ENCODE data around the gene COMMD9.

The COMMD9 gene

GRCh38 chr11:36282926-36283325 lies 6.3 kb downstream of the COMMD9 start:
- ATAC-seq (replicated peaks; ENCODE audit: extremely low read depth, poor library complexity, severe bottlenecking) (no peak), DNase-seq (ENCODE audit: low spot score in 2 of 2) (no peak)
- Mint-ChIP-seq H3K4me3 (no peak overlapping the region), H3K9me3 (peaks cover 6% of the 10 kb centered on the region), H3K36me3 (ENCODE audit: insufficient read depth) (peaks cover 10% of the 10 kb centered on the region), H3K4me1 (peaks cover 51% of the 10 kb centered on the region), H3K27ac (ENCODE audit: low read depth) (no peak overlapping the region), H3K27me3 (no peaks in the 10 kb centered on the region)

GRCh38 chr11:36281850-36282249 lies 7.4 kb downstream of the COMMD9 start:
- H3K4me1 Mint-ChIP-seq: peaks cover 44% of the 10 kb centered on the region
- ATAC-seq (replicated peaks; ENCODE audit: extremely low read depth, poor library complexity, severe bottlenecking) (no peak), DNase-seq (ENCODE audit: low spot score in 2 of 2) (no peak)
- peaks cover 6% of the 10 kb centered on the region for H3K9me3 Mint-ChIP-seq
- H3K4me3 Mint-ChIP-seq: no peak overlapping the region
- H3K27ac Mint-ChIP-seq (ENCODE audit: low read depth): no peak overlapping the region
- H3K36me3 Mint-ChIP-seq (ENCODE audit: insufficient read depth): peaks cover 18% of the 10 kb centered on the region
- no peaks in the 10 kb centered on the region for H3K27me3 Mint-ChIP-seq

GRCh38 chr11:36280531-36280930 lies 8.7 kb downstream of the COMMD9 start:
- Mint-ChIP-seq H3K27ac (ENCODE audit: low read depth) (no peak overlapping the region), H3K36me3 (ENCODE audit: insufficient read depth) (peaks cover 25% of the 10 kb centered on the region), H3K4me1 (peaks cover 39% of the 10 kb centered on the region), H3K4me3 (no peak overlapping the region), H3K27me3 (no peaks in the 10 kb centered on the region), H3K9me3 (peaks cover 6% of the 10 kb centered on the region)
- ATAC-seq (replicated peaks; ENCODE audit: extremely low read depth, poor library complexity, severe bottlenecking) (no peak), DNase-seq (ENCODE audit: low spot score in 2 of 2) (no peak)

DNA sequence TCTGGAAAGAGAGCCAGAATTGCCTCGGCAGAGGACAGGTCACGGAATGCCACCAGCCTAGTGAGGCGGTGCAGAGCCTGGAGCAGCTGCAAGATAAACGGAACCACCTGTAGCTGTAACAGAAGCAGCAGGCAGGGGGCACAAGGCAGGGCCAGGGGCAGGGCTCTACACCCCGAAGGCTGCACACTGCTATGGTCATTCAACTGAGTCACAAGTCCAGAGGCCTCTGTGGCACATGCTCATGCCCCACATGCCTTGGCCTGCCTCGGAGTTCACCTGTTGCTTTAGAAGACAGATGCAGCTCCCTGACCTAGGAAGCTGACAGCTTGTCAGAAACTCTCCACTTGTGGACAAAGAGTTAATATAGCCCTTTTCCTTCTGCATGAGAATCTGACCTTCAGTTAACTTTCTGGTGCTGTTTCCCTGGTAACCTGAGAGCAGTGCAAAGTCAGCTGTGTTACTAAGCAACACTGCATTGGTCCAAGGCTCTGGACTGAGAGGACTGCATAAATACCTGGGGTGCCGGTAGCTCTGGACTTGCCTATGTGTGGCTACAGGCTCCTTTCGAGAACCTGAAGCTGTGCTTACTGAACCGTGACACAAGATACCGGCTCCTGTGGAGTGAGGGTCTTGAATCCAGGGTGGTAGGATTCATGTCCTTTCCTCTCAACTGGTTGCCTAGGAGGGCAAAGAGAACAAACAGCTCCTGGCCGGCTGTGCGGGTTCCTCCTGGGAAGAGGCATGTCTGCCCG lies 10.5 kb downstream of the COMMD9 start:
- DNase-seq (ENCODE audit: low spot score in 2 of 2) (no peak), ATAC-seq (replicated peaks; ENCODE audit: extremely low read depth, poor library complexity, severe bottlenecking) (no peak)
- Mint-ChIP-seq H3K36me3 (ENCODE audit: insufficient read depth) (peaks cover 37% of the 10 kb centered on the region), H3K27ac (ENCODE audit: low read depth) (no peak overlapping the region), H3K9me3 (peaks cover 6% of the 10 kb centered on the region), H3K27me3 (no peaks in the 10 kb centered on the region), H3K4me3 (no peak overlapping the region), H3K4me1 (peaks cover 22% of the 10 kb centered on the region)

- no peak for ATAC-seq (replicated peaks; ENCODE audit: extremely low read depth, poor library complexity, severe bottlenecking)
- Mint-ChIP-seq H3K4me3 (no peak overlapping the region), H3K9me3 (no peaks in the 10 kb centered on the region), H3K4me1 (no peaks in the 10 kb centered on the region), H3K36me3 (ENCODE audit: insufficient read depth) (peaks cover 41% of the 10 kb centered on the region), H3K27ac (ENCODE audit: low read depth) (no peak overlapping the region), H3K27me3 (no peaks in the 10 kb centered on the region)
- DNase-seq (ENCODE audit: low spot score in 2 of 2): no peak
These were observed 14.8 kb downstream of the COMMD9 start for GRCh38 chr11:36274414-36274813.

DNA sequence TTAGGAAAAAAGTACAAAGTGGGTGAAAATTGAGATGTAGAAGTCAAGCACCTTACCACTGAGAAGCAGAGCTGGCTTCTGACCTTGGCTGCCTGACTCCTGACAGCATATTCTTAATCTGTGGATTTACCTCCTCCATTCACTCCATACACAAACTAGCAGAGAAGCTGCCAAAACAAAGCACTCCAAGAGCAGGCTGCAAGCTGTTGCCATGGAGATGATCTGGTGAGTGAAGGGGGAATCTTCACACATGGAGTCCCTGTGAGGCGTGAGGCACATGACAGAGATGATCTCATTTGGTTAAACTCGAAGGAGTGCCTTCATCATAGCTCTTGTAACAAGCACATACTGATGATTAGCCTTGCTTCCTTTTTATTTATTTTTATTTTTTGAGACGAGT lies 16.1 kb downstream of the COMMD9 start:
- ATAC-seq (replicated peaks; ENCODE audit: extremely low read depth, poor library complexity, severe bottlenecking) (no peak), DNase-seq (ENCODE audit: low spot score in 2 of 2) (no peak)
- Mint-ChIP-seq H3K27ac (ENCODE audit: low read depth) (peak overlapping the region; percentile 51), H3K27me3 (no peaks in the 10 kb centered on the region), H3K4me3 (no peak overlapping the region), H3K4me1 (no peaks in the 10 kb centered on the region), H3K9me3 (no peaks in the 10 kb centered on the region), H3K36me3 (ENCODE audit: insufficient read depth) (peaks cover 39% of the 10 kb centered on the region)

DNA sequence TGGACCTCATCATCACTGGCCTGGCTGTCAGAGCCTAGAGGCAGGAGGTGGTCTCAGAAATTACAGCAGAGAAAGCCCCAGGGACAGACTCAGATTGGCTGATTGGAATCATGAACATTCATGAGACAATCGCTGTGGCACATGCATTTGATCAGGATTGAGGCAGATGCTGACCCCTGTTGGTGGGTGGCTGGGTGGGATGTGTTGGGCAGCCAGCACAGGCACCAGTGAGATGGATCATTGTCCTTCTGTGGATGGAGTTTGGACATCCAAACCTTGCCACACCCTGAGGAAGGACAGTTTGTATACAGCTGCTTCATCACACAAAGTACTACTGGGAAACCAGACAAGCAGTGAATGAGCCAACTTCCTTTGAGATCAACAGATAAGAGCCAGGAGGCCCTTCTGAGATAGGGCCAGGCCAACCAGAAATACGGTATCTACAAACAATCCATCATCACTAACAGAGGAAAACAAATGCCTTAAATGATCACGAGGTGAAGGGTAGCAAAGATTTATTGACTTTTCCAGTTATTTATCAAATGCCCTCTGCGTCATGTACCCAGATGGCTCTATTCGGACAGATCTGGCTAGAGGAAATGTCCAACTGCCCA lies 17.3 kb downstream of the COMMD9 start:
- no peaks in the 10 kb centered on the region for H3K4me1 Mint-ChIP-seq
- H3K27me3 Mint-ChIP-seq: no peaks in the 10 kb centered on the region
- H3K36me3 Mint-ChIP-seq (ENCODE audit: insufficient read depth): peaks cover 31% of the 10 kb centered on the region
- ATAC-seq (replicated peaks; ENCODE audit: extremely low read depth, poor library complexity, severe bottlenecking) (no peak), DNase-seq (ENCODE audit: low spot score in 2 of 2) (no peak)
- no peak overlapping the region for H3K4me3 Mint-ChIP-seq
- H3K9me3 Mint-ChIP-seq: no peaks in the 10 kb centered on the region
- H3K27ac Mint-ChIP-seq (ENCODE audit: low read depth): no peak overlapping the region

DNA sequence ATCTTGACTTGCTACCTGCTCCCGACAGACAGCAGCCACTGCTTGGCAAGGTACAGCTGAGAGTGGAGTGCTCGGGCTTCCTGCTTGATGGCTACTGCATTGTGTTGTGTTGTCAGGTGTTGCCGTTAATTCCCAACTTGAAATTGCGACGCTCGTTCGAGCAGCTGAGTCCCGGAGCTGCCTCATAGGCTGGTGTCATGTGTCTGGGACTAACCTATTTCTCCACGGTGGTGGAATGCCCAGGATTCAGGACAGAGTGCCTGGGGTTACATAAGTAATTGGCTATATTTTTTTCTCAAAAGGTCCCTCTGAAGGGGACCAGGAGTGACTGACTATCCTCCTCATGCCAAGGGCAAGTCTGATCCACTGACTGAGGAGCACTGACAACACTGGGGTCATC lies 18.5 kb downstream of the COMMD9 start:
- Mint-ChIP-seq H3K27ac (ENCODE audit: low read depth) (no peak overlapping the region), H3K36me3 (ENCODE audit: insufficient read depth) (peaks cover 25% of the 10 kb centered on the region), H3K27me3 (no peaks in the 10 kb centered on the region), H3K9me3 (no peaks in the 10 kb centered on the region), H3K4me3 (no peak overlapping the region), H3K4me1 (no peaks in the 10 kb centered on the region)
- DNase-seq (ENCODE audit: low spot score in 2 of 2) (no peak), ATAC-seq (replicated peaks; ENCODE audit: extremely low read depth, poor library complexity, severe bottlenecking) (no peak)

- peaks cover 10% of the 10 kb centered on the region for H3K36me3 Mint-ChIP-seq (ENCODE audit: insufficient read depth)
- peaks cover 13% of the 10 kb centered on the region for H3K27me3 Mint-ChIP-seq
- no peaks in the 10 kb centered on the region for H3K9me3 Mint-ChIP-seq
- DNase-seq (ENCODE audit: low spot score in 2 of 2): no peak
- ATAC-seq (replicated peaks; ENCODE audit: extremely low read depth, poor library complexity, severe bottlenecking): no peak
- no peak overlapping the region for H3K27ac Mint-ChIP-seq (ENCODE audit: low read depth)
- H3K4me1 Mint-ChIP-seq: no peaks in the 10 kb centered on the region
- H3K4me3 Mint-ChIP-seq: no peak overlapping the region
These were observed 20.8 kb downstream of the COMMD9 start for GRCh38 chr11:36268337-36268985.

GRCh38 chr11:36266767-36267166 lies 22.5 kb downstream of the COMMD9 start:
- Mint-ChIP-seq H3K36me3 (ENCODE audit: insufficient read depth) (peaks cover 3% of the 10 kb centered on the region), H3K4me1 (no peaks in the 10 kb centered on the region), H3K27ac (ENCODE audit: low read depth) (no peak overlapping the region), H3K9me3 (no peaks in the 10 kb centered on the region), H3K4me3 (no peak overlapping the region), H3K27me3 (peaks cover 25% of the 10 kb centered on the region)
- no peak for DNase-seq (ENCODE audit: low spot score in 2 of 2)
- ATAC-seq (replicated peaks; ENCODE audit: extremely low read depth, poor library complexity, severe bottlenecking): no peak

DNA sequence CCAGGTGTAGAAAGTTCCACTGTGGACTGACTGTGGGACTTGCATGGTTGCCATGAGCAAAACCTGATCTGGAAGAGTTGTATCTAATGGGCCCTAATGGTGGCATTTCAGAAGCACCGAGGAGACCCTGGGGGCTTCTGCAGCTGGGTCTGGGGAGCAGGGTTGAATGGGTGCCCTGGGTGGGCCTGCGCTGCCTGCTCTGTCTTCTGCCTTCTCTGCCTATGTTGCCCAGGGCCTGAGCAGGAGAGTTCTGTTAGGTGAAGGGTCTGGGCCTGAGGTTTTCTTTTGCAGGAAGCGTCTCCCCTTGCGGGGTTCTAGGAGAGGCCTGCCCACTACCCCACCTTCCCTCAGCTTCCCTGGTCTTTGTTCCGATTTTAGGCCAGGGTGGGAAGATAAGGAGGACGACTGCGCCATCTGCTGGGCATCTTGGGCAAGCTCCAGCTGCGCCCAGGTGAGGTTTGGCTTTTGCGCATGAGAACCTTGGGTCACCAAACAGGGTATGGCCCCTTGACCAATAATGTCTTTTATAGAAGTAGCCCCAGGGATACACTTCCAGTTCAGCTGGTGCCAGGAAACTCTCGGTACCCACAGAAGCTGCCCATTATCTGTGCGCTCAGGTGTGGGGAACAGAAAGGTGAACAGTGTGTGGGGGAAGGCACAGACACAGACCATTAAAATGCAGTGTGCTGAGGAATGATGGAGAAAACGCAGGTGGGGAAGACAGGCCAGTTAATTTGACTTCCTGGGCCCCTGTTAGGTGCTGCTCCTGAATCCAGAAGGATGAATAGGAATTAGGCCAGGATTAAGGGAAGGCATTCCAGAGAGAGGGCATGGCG lies 23.2 kb downstream of the COMMD9 start:
- peaks cover 3% of the 10 kb centered on the region for H3K36me3 Mint-ChIP-seq (ENCODE audit: insufficient read depth)
- DNase-seq (ENCODE audit: low spot score in 2 of 2): peak; percentile 25 to 29
- H3K4me3 Mint-ChIP-seq: no peak overlapping the region
- no peaks in the 10 kb centered on the region for H3K4me1 Mint-ChIP-seq
- H3K27ac Mint-ChIP-seq (ENCODE audit: low read depth): no peak overlapping the region
- H3K9me3 Mint-ChIP-seq: no peaks in the 10 kb centered on the region
- ATAC-seq (replicated peaks; ENCODE audit: extremely low read depth, poor library complexity, severe bottlenecking): no peak
- H3K27me3 Mint-ChIP-seq: peaks cover 32% of the 10 kb centered on the region

DNA sequence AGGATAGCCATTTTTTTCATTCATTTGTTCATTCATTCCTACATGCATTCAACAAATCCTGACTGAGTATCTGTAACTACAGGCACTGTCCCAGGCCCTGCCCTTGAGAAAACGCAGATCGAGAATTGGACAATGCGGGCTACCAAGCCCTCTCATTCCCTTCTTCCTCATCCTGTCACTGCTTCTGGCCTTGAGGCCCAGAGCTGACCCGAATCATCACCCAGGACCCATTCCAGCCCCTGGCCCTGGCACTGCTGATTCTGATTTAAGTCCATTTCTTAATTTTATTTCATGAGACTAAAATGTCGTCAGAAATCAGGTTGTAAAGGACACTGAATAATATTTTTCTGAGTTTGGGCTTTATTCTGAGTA lies 24.3 kb downstream of the COMMD9 start:
- Mint-ChIP-seq H3K36me3 (ENCODE audit: insufficient read depth) (peaks cover 1% of the 10 kb centered on the region), H3K9me3 (no peaks in the 10 kb centered on the region), H3K4me3 (no peak overlapping the region), H3K4me1 (no peaks in the 10 kb centered on the region), H3K27me3 (peaks cover 43% of the 10 kb centered on the region), H3K27ac (ENCODE audit: low read depth) (no peak overlapping the region)
- DNase-seq (ENCODE audit: low spot score in 2 of 2) (no peak), ATAC-seq (replicated peaks; ENCODE audit: extremely low read depth, poor library complexity, severe bottlenecking) (no peak)
